ENCODE measurements around the gene KRT78. TPM values are rescaled to one million over a fixed set of nuclear protein-coding genes. Genes with fewer than 3 reads are reported as not detected.

Gene KRT78
- total and polyA plus RNA-seq, 2 of the 13 experiments (the other 11 are each of a cell fraction or from before 2014, with no cell fraction given): not detected

GRCh38 chr12:52797529-52797894 is 51.3 kb downstream of the KRT78 start (continued):
- TF ChIP-seq ESRRA (CRISPR knock-in tag; IDR thresholded peaks at IDR 0.05; ENCODE audit: low read depth) (no peak), PCBP2 (optimal IDR thresholded peaks at IDR 0.05; ENCODE audit: low read depth, low read length, poor library complexity, severe bottlenecking) (no peak), MXD1 (CRISPR knock-in tag; IDR thresholded peaks at IDR 0.05) (no peak), GMEB2 (CRISPR knock-in tag; IDR thresholded peaks at IDR 0.05; ENCODE audit: low read depth) (no peak), ZFP36L1 (CRISPR knock-in tag; IDR thresholded peaks at IDR 0.05) (no peak), ZNF430 (CRISPR knock-in tag; IDR thresholded peaks at IDR 0.05) (no peak), FOSL1 (CRISPR knock-in tag; IDR thresholded peaks at IDR 0.05; ENCODE audit: borderline replicate concordance) (no peak), HDAC2 (CRISPR knock-in tag; IDR thresholded peaks at IDR 0.05) (no peak), MIER2 (CRISPR knock-in tag; IDR thresholded peaks at IDR 0.05) (no peak), ZNF691 (CRISPR knock-in tag; IDR thresholded peaks at IDR 0.05; ENCODE audit: borderline replicate concordance, low read depth) (no peak)

- DNase-seq (ENCODE audit: low spot score): no peak
- BruUV-seq (replicated peaks): no TSS peak
- TF ChIP-seq PLSCR1 (CRISPR knock-in tag; IDR thresholded peaks at IDR 0.05; ENCODE audit: borderline replicate concordance): no peak
- TF ChIP-seq ZNF619 (CRISPR knock-in tag; IDR thresholded peaks at IDR 0.05): no peak
- no peak for TF ChIP-seq ZNF83 (CRISPR knock-in tag; IDR thresholded peaks at IDR 0.05; ENCODE audit: borderline replicate concordance)
- no peak for TF ChIP-seq PRDM10 (CRISPR knock-in tag; IDR thresholded peaks at IDR 0.05; ENCODE audit: low read depth)
- no peak for TF ChIP-seq ZNF12 (CRISPR knock-in tag; IDR thresholded peaks at IDR 0.05)
- ChIA-PET POLR2A (no interaction called here), CTCF (ENCODE audit: low intra/inter-chr PET ratio, low total read pairs) (no interaction called here)
- Histone ChIP-seq H3K4me3 (replicated peaks in 1 of 3; ENCODE audit: insufficient read depth in 1 of 3, low read depth in 2 of 3, low read length in 3 of 3) (no peak overlapping the region), H4K20me1 (ENCODE audit: insufficient read depth, low read length) (no peaks in the 10 kb centered on the region), H3K27me3 (ENCODE audit: control insufficient read depth in 1 of 2, insufficient read depth in 2 of 2, low read length in 2 of 2) (peaks cover 0 to 13% of the 10 kb centered on the region in 2 experiments; a peak in 3 of 5 replicates), H3K9ac (ENCODE audit: insufficient read depth, low read depth, low read length) (no peak overlapping the region), H3K4me1 (ENCODE audit: insufficient read depth, low read length) (no peaks in the 10 kb centered on the region), H3K79me2 (ENCODE audit: insufficient read depth, low read length) (no peaks in the 10 kb centered on the region), H2AFZ (ENCODE audit: low read length) (no peak overlapping the region), H3K4me2 (ENCODE audit: low read depth, low read length) (no peak overlapping the region), H3K9me3 (ENCODE audit: low read length) (no peaks in the 10 kb centered on the region), H3K36me3 (replicated peaks in 1 of 2; ENCODE audit: control insufficient read depth in 1 of 2, insufficient read depth in 2 of 2, low read length in 2 of 2) (no peaks in the 10 kb centered on the region), H3K27ac (ENCODE audit: extremely low read length, insufficient read depth, low read length) (no peak overlapping the region)
- 0% methylated on average over 1 of the region's 3 CpGs for WGBS (ENCODE audit: low lambda C conversion rate)
- no peak for ATAC-seq
- in situ Hi-C loops (cut with HindIII; ENCODE audit: extremely low pct_ligation_motif_present, low pct_unique_long_range_greater_than_20kb) (no loop called here), intact Hi-C loops (cut with micrococcal nuclease; ENCODE audit: unreplicated experiment) (no loop called here)
- no peak for FAIRE-seq
These were observed 51.8 kb downstream of the KRT78 start for GRCh38 chr12:52796839-52797528.
